Measurements from ENCODE around the gene TESMIN.

TESMIN gene

GRCh38 chr11:68750195-68751003, 921 bp downstream of the TESMIN start:
- TF ChIP-seq GATA1 (IDR thresholded peaks at IDR 0.05; ENCODE audit: low read depth, low read length) (no peak), POLR2A (IDR thresholded peaks at IDR 0.05; ENCODE audit: low read length) (no peak)
- DNase-seq: peak; percentile 25 to 30

- no peak for DNase-seq
- TF ChIP-seq POLR2A (IDR thresholded peaks at IDR 0.05; ENCODE audit: low read length): no peak
- TF ChIP-seq GATA1 (IDR thresholded peaks at IDR 0.05; ENCODE audit: low read depth, low read length): no peak
Observed at GRCh38 chr11:68749229-68750123, 1.8 kb downstream of the TESMIN start.

- TF ChIP-seq GATA1 (IDR thresholded peaks at IDR 0.05; ENCODE audit: low read depth, low read length) (no peak), POLR2A (IDR thresholded peaks at IDR 0.05; ENCODE audit: low read length) (no peak)
- DNase-seq: no peak
Observed at GRCh38 chr11:68748061-68748460, 3.3 kb downstream of the TESMIN start.

GRCh38 chr11:68743539-68743938, 7.8 kb downstream of the TESMIN start:
- DNase-seq: no peak
- TF ChIP-seq GATA1 (IDR thresholded peaks at IDR 0.05; ENCODE audit: low read depth, low read length) (no peak), POLR2A (IDR thresholded peaks at IDR 0.05; ENCODE audit: low read length) (no peak)

GRCh38 chr11:68741463-68741862, 9.9 kb downstream of the TESMIN start:
- TF ChIP-seq GATA1 (IDR thresholded peaks at IDR 0.05; ENCODE audit: low read depth, low read length): no peak
- no peak for TF ChIP-seq POLR2A (IDR thresholded peaks at IDR 0.05; ENCODE audit: low read length)
- DNase-seq: no peak

GRCh38 chr11:68735646-68736045, 15.7 kb downstream of the TESMIN start:
- DNase-seq: no peak
- TF ChIP-seq POLR2A (IDR thresholded peaks at IDR 0.05; ENCODE audit: low read length): no peak
- TF ChIP-seq GATA1 (IDR thresholded peaks at IDR 0.05; ENCODE audit: low read depth, low read length): no peak

GRCh38 chr11:68735125-68735524, 16.2 kb downstream of the TESMIN start:
- DNase-seq: no peak
- TF ChIP-seq POLR2A (IDR thresholded peaks at IDR 0.05; ENCODE audit: low read length) (no peak), GATA1 (IDR thresholded peaks at IDR 0.05; ENCODE audit: low read depth, low read length) (no peak)

GRCh38 chr11:68734111-68734510, 17.2 kb downstream of the TESMIN start:
- DNase-seq: no peak
- TF ChIP-seq POLR2A (IDR thresholded peaks at IDR 0.05; ENCODE audit: low read length) (no peak), GATA1 (IDR thresholded peaks at IDR 0.05; ENCODE audit: low read depth, low read length) (no peak)

GRCh38 chr11:68727783-68728182, 23.5 kb downstream of the TESMIN start:
- no peak for DNase-seq
- TF ChIP-seq POLR2A (IDR thresholded peaks at IDR 0.05; ENCODE audit: low read length): no peak
- TF ChIP-seq GATA1 (IDR thresholded peaks at IDR 0.05; ENCODE audit: low read depth, low read length): no peak

GRCh38 chr11:68724293-68724692, 27.0 kb downstream of the TESMIN start:
- TF ChIP-seq POLR2A (IDR thresholded peaks at IDR 0.05; ENCODE audit: low read length): no peak
- no peak for TF ChIP-seq GATA1 (IDR thresholded peaks at IDR 0.05; ENCODE audit: low read depth, low read length)
- DNase-seq: no peak

GRCh38 chr11:68722143-68722542, 29.2 kb downstream of the TESMIN start:
- no peak for TF ChIP-seq GATA1 (IDR thresholded peaks at IDR 0.05; ENCODE audit: low read depth, low read length)
- no peak for TF ChIP-seq POLR2A (IDR thresholded peaks at IDR 0.05; ENCODE audit: low read length)
- DNase-seq: no peak

GRCh38 chr11:68721075-68721474, 30.2 kb downstream of the TESMIN start:
- no peak for TF ChIP-seq POLR2A (IDR thresholded peaks at IDR 0.05; ENCODE audit: low read length)
- DNase-seq: no peak

GRCh38 chr11:68715456-68716122, 35.7 kb downstream of the TESMIN start:
- TF ChIP-seq POLR2A (IDR thresholded peaks at IDR 0.05; ENCODE audit: low read length) (no peak), GATA1 (IDR thresholded peaks at IDR 0.05; ENCODE audit: low read depth, low read length) (no peak)
- DNase-seq: no peak
